CD4-positive, alpha-beta T cell treated with Interleukin-21 for 1 hour (primary cell): ENCODE data around the gene PIK3R2.
"Not testable (repeated sequence)": the region's sequence is repeated elsewhere in the genome, so short reads cannot be mapped to it uniquely, and the experiment has no call there.

ENCODE experiments used
- DNase-seq: peaks from one replicate; pipeline ENCODE4 v3.0.0-alpha.2; 2020

The PIK3R2 gene

DNA sequence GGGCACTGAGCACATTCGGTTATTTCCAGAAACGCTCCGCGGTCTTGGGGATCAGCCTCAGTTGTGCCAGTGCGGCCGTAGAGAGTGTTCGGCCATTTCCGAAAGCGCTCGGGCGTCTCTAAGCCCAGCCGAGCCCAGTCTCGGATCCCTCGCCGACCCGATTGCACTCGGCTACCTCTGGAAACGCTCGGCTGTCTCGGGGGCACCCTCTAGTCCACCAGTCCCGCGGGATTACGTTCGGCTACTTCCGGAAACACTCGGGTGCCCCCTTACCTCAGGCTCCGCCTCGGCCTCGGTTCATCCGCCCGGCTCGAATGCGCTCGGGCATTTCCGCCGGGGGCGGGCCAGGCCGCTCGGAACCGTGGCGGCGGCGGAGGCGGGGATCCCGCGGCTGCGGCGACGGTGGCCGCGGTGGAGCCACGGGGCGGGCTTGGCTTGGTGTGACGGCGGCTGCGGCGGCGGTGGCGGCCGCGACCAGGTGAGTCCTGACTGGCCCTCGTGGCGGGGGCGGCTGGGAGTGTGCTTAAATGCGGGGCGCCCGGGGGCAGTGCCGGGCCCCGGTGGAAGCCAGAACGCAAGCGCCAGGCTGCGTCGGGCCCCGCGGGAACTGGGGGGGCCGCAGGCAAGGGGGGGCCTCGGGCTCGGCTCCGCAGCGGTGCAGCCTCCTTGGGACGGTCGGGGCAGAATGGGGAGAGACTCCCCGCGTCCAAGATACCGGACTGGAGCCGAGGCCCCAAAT, at the start of gene PIK3R2:
PIK3R2 (plus strand) TSS at position 347 of the 739 bp plus-strand sequence. CDS start 2,717 bp downstream, outside the sequence.
- DNase-seq = peak; percentile 99

GRCh38 chr19:18104793-18105131, 48.2 kb upstream of the PIK3R2 start:
- DNase-seq = no peak

DNA sequence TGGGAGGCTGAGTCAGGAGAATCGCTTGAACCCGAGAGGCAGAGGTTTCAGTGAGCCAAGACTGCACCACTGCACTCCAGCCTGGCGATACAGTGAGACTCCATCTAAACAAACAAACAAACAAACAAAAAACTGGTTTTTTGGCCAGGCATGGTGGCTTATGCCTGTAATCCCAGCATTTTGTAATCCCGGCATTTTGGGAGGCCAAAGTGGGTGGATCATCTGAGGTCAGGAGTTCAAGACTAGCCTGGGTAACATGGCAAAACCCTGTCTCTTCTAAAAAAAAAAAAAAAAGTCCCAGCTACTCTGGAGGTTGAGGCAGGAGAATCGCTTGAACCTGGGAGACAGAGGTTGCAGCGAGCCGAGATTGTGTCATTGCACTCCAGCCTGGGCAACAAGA, 47.7 kb upstream of the PIK3R2 start:
- DNase-seq = not testable (repeated sequence)

DNA sequence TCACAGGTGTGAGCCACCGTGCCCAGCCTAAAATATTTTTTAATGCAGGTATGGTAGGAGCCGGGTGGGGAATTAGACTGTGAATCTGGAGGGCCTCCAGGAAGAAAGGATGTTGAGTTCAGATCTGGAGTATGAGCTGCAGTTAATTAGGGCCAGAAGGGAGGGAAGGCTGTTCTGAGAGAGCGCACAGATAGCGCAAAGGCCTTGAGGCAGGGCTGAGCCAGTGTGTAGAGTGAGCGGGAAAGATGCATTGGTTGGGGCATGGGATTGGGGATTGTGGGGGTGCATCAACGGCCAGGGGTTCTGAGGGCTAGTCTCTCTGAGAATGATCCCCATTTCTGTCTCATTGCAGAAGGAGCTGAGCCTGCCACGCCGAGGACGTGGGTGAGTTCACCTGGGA, 45.7 kb upstream of the PIK3R2 start:
- no peak for DNase-seq

DNA sequence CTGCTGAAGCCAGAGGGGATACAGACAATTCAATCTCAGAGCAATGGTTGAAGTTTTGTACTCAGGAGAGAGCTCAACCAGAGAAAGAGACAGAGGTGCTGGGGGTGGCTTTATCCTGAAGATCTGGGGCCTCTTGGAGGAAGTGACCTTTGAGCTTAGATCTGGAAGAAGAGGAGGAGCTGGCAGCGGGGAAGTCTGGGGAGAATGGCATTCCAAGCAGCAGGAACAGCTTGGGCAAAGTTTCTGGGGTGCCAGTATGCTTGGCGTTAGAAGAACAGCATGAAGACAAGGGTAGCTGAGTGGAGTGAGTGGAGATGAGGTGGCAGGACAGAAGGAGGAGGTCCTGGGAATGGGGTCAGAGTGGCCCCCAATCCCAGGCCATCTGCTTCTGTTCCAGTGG, 44.1 kb upstream of the PIK3R2 start:
- DNase-seq = no peak

- no peak for DNase-seq
Measured at GRCh38 chr19:18109341-18109732, 43.6 kb upstream of the PIK3R2 start.

DNA sequence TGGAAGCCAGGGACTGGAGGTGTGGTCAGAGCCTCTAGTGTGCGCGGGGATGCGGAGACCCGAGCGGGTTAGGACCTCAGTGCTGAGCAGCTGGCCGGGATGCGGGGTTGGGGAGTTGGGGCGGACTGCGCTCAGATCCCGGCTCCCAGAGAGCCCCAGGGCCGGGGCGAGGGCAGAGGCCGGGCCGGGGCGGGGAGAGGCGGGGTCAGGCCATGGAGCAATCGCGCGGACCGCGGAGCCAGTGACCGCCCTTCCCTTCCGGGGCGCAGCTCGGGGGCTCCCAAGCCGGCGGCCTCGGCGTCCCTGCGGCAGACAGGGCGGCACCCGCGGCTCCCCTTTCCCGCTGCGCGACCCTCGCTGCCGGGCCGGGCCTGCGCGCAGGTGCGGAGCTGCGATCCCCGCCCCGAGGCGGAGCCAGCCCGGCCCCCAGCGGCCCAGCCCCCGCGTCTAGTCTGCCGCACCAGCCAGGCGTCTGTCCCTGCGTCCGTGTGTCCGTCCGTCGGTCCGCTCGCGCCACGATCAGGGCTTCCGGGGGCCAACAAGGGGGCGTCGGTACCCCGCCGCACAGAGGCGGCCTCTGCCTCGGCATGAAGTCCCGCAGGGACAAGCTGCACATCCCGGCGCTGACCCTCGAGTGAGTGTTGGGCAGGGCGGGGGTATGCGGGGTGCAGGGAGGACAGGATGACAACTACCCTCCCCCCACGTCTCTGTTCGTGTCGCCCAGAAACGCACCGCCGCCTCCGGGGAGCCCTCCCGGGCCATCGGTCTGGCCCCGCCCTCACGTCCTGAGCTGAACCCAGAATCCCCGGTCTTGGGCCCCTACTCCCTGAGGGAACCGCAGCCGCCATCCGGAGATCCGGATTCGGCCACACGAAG, 43.0 kb upstream of the PIK3R2 start:
- peak; percentile 39 for DNase-seq

DNA sequence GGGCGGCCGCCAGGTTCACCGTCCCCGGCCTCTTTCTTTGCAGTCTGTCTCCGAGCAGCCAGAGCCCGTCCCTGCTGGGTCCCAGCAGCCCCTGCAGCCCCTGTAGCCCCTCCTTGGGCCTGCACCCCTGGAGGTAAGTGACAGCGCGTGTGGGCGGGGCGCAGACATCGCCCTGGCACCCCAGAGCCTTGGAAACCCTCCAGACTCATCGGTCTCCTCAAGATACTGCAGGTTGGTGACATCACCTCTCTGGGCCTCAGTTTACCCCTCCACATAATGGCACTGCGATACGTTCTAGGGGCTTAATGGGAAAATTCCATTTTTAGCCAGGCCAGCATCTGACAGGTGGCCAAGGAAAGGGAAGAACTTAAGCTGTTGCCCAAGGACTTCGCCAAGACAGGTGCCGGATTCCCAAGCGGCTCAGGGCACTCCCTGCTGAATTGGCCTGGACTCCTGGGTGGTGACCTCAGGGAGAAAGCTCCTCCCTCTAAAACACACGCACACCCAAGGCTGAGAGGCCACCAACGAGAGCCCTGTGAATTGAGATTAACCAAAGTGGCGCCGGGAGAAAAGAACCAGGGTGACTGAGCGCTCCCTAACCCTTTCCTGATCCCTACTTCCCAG, 42.2 kb upstream of the PIK3R2 start:
- DNase-seq = no peak

DNA sequence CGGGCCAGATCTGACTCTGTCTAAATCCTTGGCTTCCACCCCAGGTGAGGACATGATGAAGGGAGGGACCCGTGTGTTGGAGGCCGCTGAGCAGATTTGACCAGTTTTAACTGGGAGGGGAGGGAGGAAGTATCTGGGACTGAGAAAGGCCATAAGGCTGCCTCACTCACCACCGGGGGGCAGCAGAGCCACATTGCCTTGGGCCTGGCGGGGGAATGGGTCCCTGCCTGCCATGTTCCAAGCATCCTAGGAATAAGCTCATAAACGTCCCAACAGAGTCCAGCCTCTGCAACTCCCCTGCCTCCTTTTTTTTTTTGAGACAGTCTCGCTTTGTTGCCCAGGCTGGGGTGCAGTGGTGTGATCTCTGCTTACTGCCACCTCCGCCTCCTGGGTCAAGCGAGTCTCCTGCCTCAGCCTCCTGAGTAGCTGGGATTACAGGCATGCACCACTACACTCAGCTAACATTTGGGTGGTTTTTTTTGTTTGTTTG, 39.9 kb upstream of the PIK3R2 start:
- DNase-seq = peak; percentile 81

DNA sequence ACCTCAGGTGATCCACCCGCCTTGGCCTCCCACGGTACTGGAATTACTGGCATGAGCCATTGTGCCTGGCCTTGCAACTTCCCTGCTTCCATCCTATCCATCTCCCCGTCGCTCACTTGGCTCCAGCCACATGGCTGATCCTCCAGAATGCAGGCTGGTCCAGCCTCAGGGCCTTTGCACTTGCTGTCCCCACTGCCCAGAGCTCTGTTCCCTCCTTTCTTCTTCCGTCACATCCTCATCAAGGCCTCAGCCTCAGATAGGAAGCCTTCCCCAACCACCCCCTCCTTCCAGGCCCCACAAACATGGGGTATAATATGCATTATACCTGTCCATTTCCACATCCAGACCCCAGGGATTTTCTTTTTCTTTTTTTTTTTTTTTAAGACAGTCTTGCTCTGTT, 39.1 kb upstream of the PIK3R2 start:
- no peak for DNase-seq

DNA sequence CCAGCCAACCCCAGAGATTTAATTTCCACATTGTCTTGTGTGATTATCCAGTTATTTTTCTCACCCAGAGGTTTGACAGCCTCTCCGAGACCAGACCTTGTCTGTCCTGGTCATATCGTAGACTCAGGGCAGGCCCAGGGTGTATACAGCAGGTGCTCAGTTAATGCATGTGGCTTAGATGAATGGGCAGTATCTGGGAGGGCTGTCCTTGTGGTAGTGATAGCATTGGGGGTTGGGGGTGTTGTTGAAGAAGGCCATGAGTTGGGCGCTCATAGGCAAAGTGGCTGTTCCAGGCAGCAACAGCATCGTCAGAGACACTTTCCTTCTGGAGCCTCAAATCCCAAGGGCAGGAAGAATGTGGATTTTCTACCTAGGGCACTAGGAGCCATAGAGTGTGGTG, 38.5 kb upstream of the PIK3R2 start:
- DNase-seq = no peak

DNA sequence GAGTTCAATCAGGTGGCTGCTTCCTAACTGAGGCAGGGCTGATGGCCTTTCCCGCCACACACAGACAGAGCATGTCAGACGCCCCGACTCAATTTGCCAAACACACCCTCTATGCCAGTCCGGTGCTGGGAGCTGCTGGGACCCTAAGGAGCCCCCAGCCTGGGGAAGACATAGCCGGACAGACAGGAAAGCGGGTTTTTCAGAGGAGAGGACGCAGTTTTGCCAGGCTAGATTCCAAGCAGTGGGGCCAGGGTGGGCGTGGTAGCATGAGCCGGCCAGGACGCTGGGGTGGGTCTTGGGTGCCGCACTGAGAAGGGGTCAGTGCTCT, 35.6 kb upstream of the PIK3R2 start:
- DNase-seq = no peak

DNA sequence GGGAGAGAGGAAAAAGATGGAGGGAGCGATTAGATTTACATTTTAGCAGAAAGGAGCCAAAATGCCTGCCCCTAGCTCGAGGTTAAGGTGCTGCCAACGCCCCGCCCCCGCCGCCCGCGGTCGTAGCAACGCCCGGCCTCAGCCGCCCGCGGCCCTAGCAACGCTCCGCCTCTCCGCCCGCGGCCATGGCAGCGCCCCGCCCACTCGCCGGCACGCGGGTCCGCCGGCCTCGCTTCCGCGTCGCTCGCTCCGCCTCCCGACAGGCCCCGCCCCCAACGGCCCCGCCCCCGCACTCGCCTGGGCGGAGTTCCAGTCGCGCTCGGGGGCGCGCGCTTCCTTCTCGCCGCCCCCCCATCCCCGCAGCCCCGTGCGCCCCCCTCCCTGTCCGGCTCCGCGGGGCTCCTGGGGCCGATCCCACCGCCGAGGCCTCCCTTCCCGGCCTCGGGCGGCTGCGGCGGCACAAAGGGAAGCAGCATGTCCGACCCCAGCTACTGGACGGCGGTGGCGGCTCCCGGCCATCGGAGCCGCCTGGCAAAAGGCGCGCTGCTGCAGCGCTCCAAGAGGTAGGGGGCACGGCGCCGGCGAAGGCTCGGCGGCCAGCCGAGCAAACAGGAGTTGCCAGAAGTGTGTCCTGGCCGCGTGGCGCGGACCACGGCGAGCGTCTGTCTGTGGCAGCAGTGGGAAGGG, 35.1 kb upstream of the PIK3R2 start:
- peak; percentile 96 for DNase-seq

GRCh38 chr19:18118420-18119012, 34.4 kb upstream of the PIK3R2 start:
- no peak for DNase-seq

- DNase-seq = peak; percentile 62
Measured at GRCh38 chr19:18119013-18119716, 33.8 kb upstream of the PIK3R2 start.

DNA sequence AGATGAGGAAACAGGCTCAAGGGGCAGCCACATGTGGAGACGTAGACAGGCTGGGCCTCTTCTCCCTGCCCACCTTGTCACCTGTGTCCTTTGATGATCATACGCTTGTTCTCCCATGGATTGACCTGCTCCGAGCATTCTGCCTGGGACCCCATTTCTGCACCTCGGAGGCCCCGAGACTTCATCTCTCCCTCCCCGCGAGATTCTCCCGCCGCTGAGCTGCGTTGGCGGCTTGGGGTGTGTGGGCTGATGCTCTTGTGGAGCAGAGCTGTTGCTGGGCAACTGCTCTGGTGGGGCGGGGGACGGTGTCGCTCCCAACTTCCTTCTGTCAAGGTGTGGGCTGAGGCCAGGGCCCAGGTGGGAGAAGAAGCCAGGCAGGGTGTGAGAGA, 33.3 kb upstream of the PIK3R2 start:
- DNase-seq = peak; percentile 68

GRCh38 chr19:18120127-18120526, 32.8 kb upstream of the PIK3R2 start:
- no peak for DNase-seq

GRCh38 chr19:18121166-18121565, 31.8 kb upstream of the PIK3R2 start:
- DNase-seq = no peak

DNA sequence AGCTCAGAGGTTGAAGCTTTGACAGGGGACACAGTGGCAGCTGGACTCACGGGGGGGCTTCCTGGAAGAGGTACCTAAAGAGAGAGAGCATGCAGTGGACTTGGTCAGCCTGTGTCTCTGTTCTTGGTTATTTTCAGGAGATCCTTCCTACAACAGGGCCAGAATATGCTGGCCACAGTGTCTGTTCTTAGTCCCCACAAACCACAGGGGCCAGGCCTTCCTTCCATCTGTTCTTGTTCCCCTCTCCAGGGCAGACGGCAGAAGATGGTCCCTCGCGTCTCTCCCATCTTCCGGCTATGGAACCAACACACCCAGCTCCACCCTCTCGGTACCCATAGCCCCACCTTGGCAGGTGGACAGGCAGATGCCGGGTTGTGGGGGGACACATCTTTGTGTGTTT, 30.5 kb upstream of the PIK3R2 start:
- no peak for DNase-seq

- no peak for DNase-seq
Measured at GRCh38 chr19:18122860-18123795, 29.8 kb upstream of the PIK3R2 start.

- no peak for DNase-seq
Measured at GRCh38 chr19:18123819-18124218, 29.1 kb upstream of the PIK3R2 start.
